OCI-LY3 (cell line): ENCODE results near the gene SH3BGRL3.

Source experiments
- EZH2phosphoT487 ChIP-seq: fragments of 200-600 bp; shearing (Covaris generic); IDR thresholded peaks from 2 replicates; pipeline ENCODE4 v1.6.1; 2018; ENCODE audit warnings: antibody characterized with exemption, mixed run types, low read depth
- TF ChIP-seq, protein P1 (sequence below): fragments of 200-600, 300-600 bp; sonication (generic); IDR thresholded peaks from 2 replicates; pipeline ENCODE4 v1.5.1; 2014; ENCODE audit warnings: antibody characterized with exemption, low read length, low read depth

DNA sequence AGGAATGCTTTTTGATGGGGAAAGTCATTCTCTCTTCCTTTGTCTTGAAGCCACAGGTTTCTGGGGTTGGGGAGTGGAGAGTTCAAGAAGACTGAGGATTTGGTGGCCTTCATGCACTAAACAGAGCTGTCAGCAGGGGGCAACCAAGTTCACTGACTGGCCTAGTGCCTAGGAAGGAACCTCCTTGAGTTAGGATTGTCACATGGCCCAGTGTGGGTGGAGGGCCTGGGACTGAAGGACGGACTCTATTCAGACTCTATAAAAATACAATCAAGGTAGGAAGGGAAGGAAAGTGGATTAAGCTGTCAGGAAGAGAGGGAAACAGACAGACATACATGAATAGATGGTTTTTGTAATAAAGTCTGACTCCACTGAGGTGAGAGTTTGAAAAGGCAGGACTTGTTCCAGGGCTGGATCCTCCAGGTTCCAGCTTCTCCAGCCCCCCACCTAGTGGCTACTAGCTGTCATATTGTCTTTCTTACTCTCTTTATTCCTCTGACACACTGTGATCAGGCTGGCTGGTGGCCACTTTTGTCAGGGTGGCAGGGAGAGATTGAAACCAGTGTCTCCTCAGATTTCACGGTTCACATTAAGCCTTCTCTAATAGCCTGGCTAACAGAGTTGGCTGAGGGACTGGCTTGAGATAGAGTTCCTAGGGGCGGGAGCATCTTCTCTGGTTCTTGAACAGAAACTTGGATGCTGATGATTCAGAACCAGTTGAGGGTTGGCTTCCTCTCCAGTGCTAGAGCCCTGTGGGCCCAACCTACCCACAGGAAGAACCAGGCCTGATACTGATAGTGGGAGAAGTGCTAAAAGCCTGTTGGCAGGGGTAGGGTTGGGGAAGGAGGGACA lies 4.1 kb upstream of the SH3BGRL3 start:
- TF ChIP-seq, protein P1, sequence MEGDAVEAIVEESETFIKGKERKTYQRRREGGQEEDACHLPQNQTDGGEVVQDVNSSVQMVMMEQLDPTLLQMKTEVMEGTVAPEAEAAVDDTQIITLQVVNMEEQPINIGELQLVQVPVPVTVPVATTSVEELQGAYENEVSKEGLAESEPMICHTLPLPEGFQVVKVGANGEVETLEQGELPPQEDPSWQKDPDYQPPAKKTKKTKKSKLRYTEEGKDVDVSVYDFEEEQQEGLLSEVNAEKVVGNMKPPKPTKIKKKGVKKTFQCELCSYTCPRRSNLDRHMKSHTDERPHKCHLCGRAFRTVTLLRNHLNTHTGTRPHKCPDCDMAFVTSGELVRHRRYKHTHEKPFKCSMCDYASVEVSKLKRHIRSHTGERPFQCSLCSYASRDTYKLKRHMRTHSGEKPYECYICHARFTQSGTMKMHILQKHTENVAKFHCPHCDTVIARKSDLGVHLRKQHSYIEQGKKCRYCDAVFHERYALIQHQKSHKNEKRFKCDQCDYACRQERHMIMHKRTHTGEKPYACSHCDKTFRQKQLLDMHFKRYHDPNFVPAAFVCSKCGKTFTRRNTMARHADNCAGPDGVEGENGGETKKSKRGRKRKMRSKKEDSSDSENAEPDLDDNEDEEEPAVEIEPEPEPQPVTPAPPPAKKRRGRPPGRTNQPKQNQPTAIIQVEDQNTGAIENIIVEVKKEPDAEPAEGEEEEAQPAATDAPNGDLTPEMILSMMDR = peak; percentile 63
- TF ChIP-seq EZH2phosphoT487 = no peak
